ENCODE data around the gene CA5A.
"Not testable (repeated sequence)": the region's sequence is repeated elsewhere in the genome, so short reads cannot be mapped to it uniquely, and the experiment has no call there.

- not testable (repeated sequence) for TF ChIP-seq CTCF, POLR2A (IDR thresholded peaks at IDR 0.05)
These were observed 45.0 kb upstream of the CA5A start for GRCh38 chr16:87981376-87981775.
